ENCODE measurements around the gene CDH4.

DNA sequence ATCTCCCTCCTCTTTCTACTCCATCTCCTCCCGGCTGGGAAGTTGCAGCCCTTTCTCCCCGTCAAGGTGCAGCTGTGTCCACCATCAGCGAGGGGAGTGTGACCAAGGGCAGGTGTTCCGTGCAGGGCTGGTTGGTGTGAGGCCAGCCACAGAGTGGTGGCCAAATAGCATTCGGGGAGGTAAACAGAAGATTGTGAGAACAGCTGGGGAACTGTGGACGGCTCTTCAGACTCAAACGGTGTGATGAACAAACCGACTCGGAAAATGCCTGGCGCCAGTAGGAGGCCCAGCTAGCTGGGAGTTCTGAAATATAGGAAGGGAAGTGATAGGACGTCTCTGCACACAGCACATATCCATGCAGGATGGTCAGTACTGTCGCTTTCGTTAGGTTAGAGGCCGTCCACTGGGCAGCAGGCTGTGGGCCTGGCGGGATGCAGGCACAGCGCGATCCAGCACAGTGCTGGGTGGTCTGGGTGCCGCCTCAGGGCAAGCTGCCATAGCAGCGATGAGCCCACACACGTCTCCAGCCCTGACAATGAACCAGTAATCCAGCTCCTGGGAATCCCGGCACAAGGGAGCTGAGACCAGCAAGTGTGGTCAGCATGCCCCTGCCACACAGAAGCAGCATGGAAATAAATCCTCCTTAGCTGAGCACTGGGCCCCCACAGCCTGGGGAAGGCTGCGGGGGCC is 555.6 kb downstream of the CDH4 start:
- TF ChIP-seq POLR2A (IDR thresholded peaks at IDR 0.05; ENCODE audit: low read length): no peak
- TF ChIP-seq GATA1 (IDR thresholded peaks at IDR 0.05; ENCODE audit: low read depth, low read length): no peak
